ENCODE measurements around the gene KCNH3.

GRCh38 chr12:49577589-49578315, 38.9 kb downstream of the KCNH3 start:
- no peak for TF ChIP-seq POLR2AphosphoS5 (IDR thresholded peaks at IDR 0.05; ENCODE audit: low read depth, low read length)
- TF ChIP-seq REST (IDR thresholded peaks at IDR 0.05; ENCODE audit: insufficient read depth in 1 of 2, low read depth in 2 of 2, low read length in 2 of 2): no peak
- no peak for TF ChIP-seq TAF1 (IDR thresholded peaks at IDR 0.05; ENCODE audit: borderline replicate concordance, insufficient read depth, low read length)

All from PFSK-1 (cell line).